Fibroblast of upper back skin (primary cell): ENCODE data around the gene TMEM179.

Source experiments
- DNase-seq: peaks from one replicate; pipeline ENCODE4 v3.0.0-alpha.2; 2013

Gene TMEM179

DNA sequence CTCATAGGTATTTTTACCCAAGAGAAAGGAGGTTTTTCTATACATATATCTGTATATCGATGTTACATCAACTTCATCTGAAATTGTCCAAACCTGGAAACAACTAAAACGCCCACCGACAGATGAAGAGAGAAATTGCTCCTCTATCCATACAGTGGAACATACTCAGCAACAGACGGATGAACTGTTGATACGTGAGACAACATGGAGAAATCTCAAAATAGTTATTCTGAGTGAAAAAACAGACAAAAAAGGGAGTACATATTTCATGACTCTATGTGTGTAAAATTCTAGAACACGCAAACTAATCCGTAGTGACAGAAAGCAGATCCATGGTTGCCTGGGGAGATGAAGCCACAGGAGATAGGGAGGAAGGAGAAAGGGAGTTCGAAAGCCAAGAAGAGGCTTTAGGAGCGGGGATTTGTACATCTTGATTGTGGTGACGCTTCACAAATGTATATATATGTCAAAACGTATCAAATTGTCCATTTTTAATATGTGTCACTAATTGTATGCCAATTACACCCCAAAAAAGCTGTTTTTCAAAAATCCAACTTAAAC, 62.6 kb downstream of the TMEM179 start:
- DNase-seq = no peak
